WTC11 (cell line): ENCODE data around the gene POMT2. TPM values are rescaled to one million over a fixed set of nuclear protein-coding genes. Genes with fewer than 3 reads are reported as not detected.

Experiments
- ATAC-seq: fragments of 200-7000 bp; cut with Tn5 transposase; 2 replicates; pipeline ENCODE4 v1.10.0; 2021; ENCODE audit warnings: mild to moderate bottlenecking, moderate library complexity
- CTCF ChIA-PET: fragments of 300-600 bp; sonication (Branson Sonifier 250); formaldehyde crosslinking; loops from one replicate; lab custom pipeline; 2021; ENCODE audit warnings: antibody characterized with exemption; lab: Charles Lee
- POLR2A ChIA-PET: fragments of 350-600 bp; sonication (Branson Sonifier 250); formaldehyde crosslinking; loops from one replicate; lab custom pipeline; 2021; ENCODE audit warnings: antibody characterized with exemption; lab: Charles Lee
- DNase-seq: peaks from one replicate; pipeline ENCODE4 v3.0.0; 2021; ENCODE audit warnings: low spot score
- H3K27ac Mint-ChIP-seq: 2 replicates; pipeline ENCODE4 v1.8.0; 2021; ENCODE audit warnings: mixed read lengths
- H3K27me3 Mint-ChIP-seq: 2 replicates; pipeline ENCODE4 v1.8.0; 2021; ENCODE audit warnings: low read depth, mild to moderate bottlenecking, moderate library complexity, mixed read lengths
- H3K36me3 Mint-ChIP-seq: 2 replicates; pipeline ENCODE4 v1.8.0; 2021; ENCODE audit warnings: mixed read lengths
- H3K4me1 Mint-ChIP-seq: 2 replicates; pipeline ENCODE4 v1.8.0; 2022; ENCODE audit warnings: mixed read lengths
- H3K4me3 Mint-ChIP-seq: 2 replicates; pipeline ENCODE4 v1.8.0; 2021; ENCODE audit warnings: mild to moderate bottlenecking, moderate library complexity, mixed read lengths
- H3K9me3 Mint-ChIP-seq: 2 replicates; pipeline ENCODE4 v1.8.0; 2021; ENCODE audit warnings: mixed read lengths
- CREB1 ChIP-seq: sonication (generic); formaldehyde crosslinking; IDR thresholded peaks from 2 replicates; pipeline ENCODE4 v1.8.0; 2023; ENCODE audit warnings: mild to moderate bottlenecking, missing genetic modification reagents
- FOXJ3 ChIP-seq: sonication (generic); formaldehyde crosslinking; IDR thresholded peaks from 2 replicates; pipeline ENCODE4 v1.9.0; 2021; ENCODE audit warnings: missing genetic modification reagents, mild to moderate bottlenecking, borderline replicate concordance
- JAZF1 ChIP-seq: fragments of 250-450 bp; sonication (Bioruptor Pico); IDR thresholded peaks from 2 replicates; pipeline ENCODE4 v1.9.0; 2021; ENCODE audit warnings: moderate library complexity, mild to moderate bottlenecking, inconsistent platforms
- MYBL2 ChIP-seq: sonication (generic); formaldehyde crosslinking; IDR thresholded peaks from 2 replicates; pipeline ENCODE4 v1.8.1; 2023; ENCODE audit warnings: mild to moderate bottlenecking, moderate library complexity, missing genetic modification reagents
- NR1H2 ChIP-seq: sonication (generic); formaldehyde crosslinking; IDR thresholded peaks from 2 replicates; pipeline ENCODE4 v1.9.0; 2021; ENCODE audit warnings: mild to moderate bottlenecking, moderate library complexity, missing genetic modification reagents
- ZNF121 ChIP-seq: sonication (generic); formaldehyde crosslinking; IDR thresholded peaks from 2 replicates; pipeline ENCODE4 v1.8.0; 2023; ENCODE audit warnings: missing genetic modification reagents
- ZNF219 ChIP-seq: sonication (generic); formaldehyde crosslinking; IDR thresholded peaks from 2 replicates; pipeline ENCODE4 v1.8.0; 2023; ENCODE audit warnings: missing genetic modification reagents, mild to moderate bottlenecking, borderline replicate concordance
- ZNF396 ChIP-seq: fragments of 250-450 bp; sonication (Bioruptor Pico); IDR thresholded peaks from 2 replicates; pipeline ENCODE4 v1.8.0; 2021; ENCODE audit warnings: mild to moderate bottlenecking, moderate library complexity, borderline replicate concordance
- total RNA-seq: library from RNA; stranded (reverse); gene quantifications from 3 replicates; pipeline ENCODE4 v1.2.3, GENCODE V29; 2021
- TF ChIP-seq, protein P1 (sequence below): fragments of 250-450 bp; sonication (Bioruptor Pico); conservative IDR thresholded peaks from 2 replicates; pipeline ENCODE4 v1.9.0; 2021; ENCODE audit warnings: mild to moderate bottlenecking
- TF ChIP-seq, protein P2 (sequence below): fragments of 250-450 bp; sonication (Bioruptor Pico); IDR thresholded peaks from 2 replicates; pipeline ENCODE4 v1.8.0; 2021; ENCODE audit warnings: mild to moderate bottlenecking
- TF ChIP-seq, protein P3 (sequence below): sonication (generic); formaldehyde crosslinking; IDR thresholded peaks from 2 replicates; pipeline ENCODE4 v1.8.1; 2022; ENCODE audit warnings: missing genetic modification reagents, borderline replicate concordance
- TF ChIP-seq, protein P4 (sequence below): sonication (generic); formaldehyde crosslinking; IDR thresholded peaks from 2 replicates; pipeline ENCODE4 v1.8.1; 2023; ENCODE audit warnings: mild to moderate bottlenecking, missing genetic modification reagents, moderate library complexity
- TF ChIP-seq, protein P5 (sequence below): fragments of 250-450 bp; sonication (Bioruptor Pico); IDR thresholded peaks from 2 replicates; pipeline ENCODE4 v1.9.0; 2021; ENCODE audit warnings: moderate library complexity, mild to moderate bottlenecking, inconsistent platforms, borderline replicate concordance
- TF ChIP-seq, protein P6 (sequence below): sonication (generic); formaldehyde crosslinking; IDR thresholded peaks from 2 replicates; pipeline ENCODE4 v1.8.0; 2022; ENCODE audit warnings: mild to moderate bottlenecking, missing genetic modification reagents
- TF ChIP-seq, protein P7 (sequence below): sonication (generic); formaldehyde crosslinking; IDR thresholded peaks from 2 replicates; pipeline ENCODE4 v1.8.1; 2022; ENCODE audit warnings: low read depth, missing genetic modification reagents, borderline replicate concordance
- TF ChIP-seq, protein P8 (sequence below): sonication (generic); formaldehyde crosslinking; IDR thresholded peaks from 2 replicates; pipeline ENCODE4 v1.8.0; 2023; ENCODE audit warnings: missing genetic modification reagents
- TF ChIP-seq, protein P9 (sequence below): sonication (generic); formaldehyde crosslinking; IDR thresholded peaks from 2 replicates; pipeline ENCODE4 v1.8.1; 2023; ENCODE audit warnings: mild to moderate bottlenecking, missing genetic modification reagents, borderline replicate concordance

The POMT2 gene
- total RNA-seq, 1 experiment from 2014 or later: 38.7 TPM

DNA sequence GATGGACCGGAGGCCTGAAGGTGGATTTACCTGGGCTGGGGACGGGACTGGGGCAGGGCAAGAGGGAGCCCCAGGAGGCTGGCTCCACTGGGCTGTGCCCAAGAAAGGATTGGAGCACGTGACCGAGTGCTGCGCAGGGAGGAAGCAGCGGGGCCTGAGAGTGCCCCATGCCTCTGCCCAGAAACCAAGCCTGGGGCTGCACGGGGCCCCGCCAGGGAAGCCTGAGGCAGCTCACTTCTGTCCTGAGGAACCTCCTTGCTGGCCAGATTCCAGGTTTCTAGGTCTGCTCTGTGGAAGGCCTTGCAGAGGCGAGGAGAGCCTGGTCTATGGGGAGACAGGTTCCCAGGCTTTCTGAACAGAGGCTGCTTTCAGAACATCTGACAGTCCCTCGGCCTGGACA is 60.1 kb downstream of the POMT2 start:
- DNase-seq: no peak
- no peak overlapping the region for H3K27ac Mint-ChIP-seq
- TF ChIP-seq ZNF219 (CRISPR knock-in tag) (no peak), ZNF396 (CRISPR knock-in tag) (no peak), FOXJ3 (CRISPR knock-in tag) (no peak), ZNF121 (CRISPR knock-in tag) (no peak)
- TF ChIP-seq, protein P1, sequence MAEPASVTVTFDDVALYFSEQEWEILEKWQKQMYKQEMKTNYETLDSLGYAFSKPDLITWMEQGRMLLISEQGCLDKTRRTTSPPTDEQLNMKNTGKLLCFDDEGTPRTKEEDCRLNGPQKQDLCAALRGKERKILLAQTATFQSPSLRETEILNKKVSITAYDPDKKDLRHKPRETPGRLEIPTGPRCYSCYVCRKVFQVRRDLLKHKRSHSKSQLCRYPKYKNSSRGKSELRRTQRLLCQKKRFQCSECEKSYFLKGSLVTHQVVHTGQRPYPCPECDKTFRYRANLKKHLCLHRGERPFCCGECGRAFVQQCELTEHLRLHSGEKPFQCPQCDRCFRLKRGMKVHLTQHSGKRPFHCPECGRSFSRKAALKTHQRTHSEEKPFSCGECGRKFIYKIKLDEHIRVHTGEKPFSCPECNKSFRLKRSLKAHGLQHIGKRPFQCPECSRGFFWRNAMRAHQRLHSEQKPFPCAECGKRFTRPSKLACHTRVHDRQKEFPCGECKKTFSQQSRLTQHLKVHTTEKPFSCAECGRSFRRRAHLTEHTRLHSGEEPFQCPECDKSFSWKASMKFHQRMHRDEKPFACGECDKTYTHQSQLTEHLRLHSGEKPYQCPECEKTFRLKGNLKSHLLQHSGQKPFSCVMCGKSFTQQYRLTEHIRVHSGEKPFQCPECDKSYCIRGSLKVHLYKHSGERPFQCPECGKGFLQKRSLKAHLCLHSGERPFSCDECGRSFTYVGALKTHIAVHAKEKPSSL: no peak
- TF ChIP-seq, protein P2, sequence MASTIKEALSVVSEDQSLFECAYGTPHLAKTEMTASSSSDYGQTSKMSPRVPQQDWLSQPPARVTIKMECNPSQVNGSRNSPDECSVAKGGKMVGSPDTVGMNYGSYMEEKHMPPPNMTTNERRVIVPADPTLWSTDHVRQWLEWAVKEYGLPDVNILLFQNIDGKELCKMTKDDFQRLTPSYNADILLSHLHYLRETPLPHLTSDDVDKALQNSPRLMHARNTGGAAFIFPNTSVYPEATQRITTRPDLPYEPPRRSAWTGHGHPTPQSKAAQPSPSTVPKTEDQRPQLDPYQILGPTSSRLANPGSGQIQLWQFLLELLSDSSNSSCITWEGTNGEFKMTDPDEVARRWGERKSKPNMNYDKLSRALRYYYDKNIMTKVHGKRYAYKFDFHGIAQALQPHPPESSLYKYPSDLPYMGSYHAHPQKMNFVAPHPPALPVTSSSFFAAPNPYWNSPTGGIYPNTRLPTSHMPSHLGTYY (CRISPR knock-in tag): no peak
- TF ChIP-seq, protein P3, sequence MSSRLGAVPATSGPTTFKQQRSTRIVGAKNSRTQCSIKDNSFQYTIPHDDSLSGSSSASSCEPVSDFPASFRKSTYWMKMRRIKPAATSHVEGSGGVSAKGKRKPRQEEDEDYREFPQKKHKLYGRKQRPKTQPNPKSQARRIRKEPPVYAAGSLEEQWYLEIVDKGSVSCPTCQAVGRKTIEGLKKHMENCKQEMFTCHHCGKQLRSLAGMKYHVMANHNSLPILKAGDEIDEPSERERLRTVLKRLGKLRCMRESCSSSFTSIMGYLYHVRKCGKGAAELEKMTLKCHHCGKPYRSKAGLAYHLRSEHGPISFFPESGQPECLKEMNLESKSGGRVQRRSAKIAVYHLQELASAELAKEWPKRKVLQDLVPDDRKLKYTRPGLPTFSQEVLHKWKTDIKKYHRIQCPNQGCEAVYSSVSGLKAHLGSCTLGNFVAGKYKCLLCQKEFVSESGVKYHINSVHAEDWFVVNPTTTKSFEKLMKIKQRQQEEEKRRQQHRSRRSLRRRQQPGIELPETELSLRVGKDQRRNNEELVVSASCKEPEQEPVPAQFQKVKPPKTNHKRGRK (CRISPR knock-in tag): no peak
- TF ChIP-seq, protein P4, sequence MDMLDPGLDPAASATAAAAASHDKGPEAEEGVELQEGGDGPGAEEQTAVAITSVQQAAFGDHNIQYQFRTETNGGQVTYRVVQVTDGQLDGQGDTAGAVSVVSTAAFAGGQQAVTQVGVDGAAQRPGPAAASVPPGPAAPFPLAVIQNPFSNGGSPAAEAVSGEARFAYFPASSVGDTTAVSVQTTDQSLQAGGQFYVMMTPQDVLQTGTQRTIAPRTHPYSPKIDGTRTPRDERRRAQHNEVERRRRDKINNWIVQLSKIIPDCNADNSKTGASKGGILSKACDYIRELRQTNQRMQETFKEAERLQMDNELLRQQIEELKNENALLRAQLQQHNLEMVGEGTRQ (CRISPR knock-in tag): peak; percentile 60
- ChIA-PET CTCF (no interaction called here), POLR2A (no interaction called here)
- peak; percentile 65 for ATAC-seq
- no peaks in the 10 kb centered on the region; the same call in 1 of the 2 replicates for H3K27me3 Mint-ChIP-seq
- 0 out of 2 replicates have a peak, but pooled peaks cover 2% of the 10 kb centered on the region for H3K4me1 Mint-ChIP-seq
- H3K4me3 Mint-ChIP-seq: no peak overlapping the region
- no peaks in the 10 kb centered on the region for H3K9me3 Mint-ChIP-seq
- H3K36me3 Mint-ChIP-seq: no peaks in the 10 kb centered on the region

DNA sequence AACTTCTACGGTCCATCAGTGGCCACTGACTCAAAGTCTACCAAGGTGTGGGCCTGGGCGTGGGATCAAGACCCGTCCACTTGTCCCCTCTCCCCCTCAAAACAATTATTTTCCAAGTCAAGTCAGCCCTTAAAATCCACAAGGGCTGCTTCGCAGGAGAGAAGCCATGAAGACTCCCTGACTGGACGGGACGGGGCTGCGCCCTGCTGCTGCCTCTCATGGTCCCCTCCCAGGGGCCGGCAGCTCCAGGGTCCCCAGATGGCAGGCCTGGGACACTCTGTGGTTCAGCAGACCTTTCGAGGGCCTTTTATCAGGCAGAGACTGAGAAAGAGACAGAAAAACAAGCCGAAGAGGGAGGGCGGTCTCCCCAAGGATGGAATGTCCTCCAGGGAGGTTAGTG is 60.5 kb downstream of the POMT2 start:
- Mint-ChIP-seq H3K27ac (no peak overlapping the region), H3K9me3 (no peaks in the 10 kb centered on the region), H3K36me3 (no peaks in the 10 kb centered on the region), H3K4me3 (no peak overlapping the region), H3K4me1 (0 out of 2 replicates have a peak, but pooled peaks cover 2% of the 10 kb centered on the region), H3K27me3 (no peaks in the 10 kb centered on the region; the same call in 1 of the 2 replicates)
- no peak for ATAC-seq
- CTCF ChIA-PET: interaction anchor here (1.4 kb wide), 1 partner anchor 118 kb away, joined by 3 read pairs; the partner anchor contains the start of gene ZDHHC22
- POLR2A ChIA-PET: no interaction called here
- no peak for DNase-seq
- TF ChIP-seq ZNF219 (CRISPR knock-in tag) (no peak), JAZF1 (CRISPR knock-in tag) (no peak), CREB1 (no peak), ZNF396 (CRISPR knock-in tag) (no peak), MYBL2 (no peak), NR1H2 (CRISPR knock-in tag) (no peak)
- TF ChIP-seq, protein P4 (CRISPR knock-in tag): no peak
- TF ChIP-seq, protein P5, sequence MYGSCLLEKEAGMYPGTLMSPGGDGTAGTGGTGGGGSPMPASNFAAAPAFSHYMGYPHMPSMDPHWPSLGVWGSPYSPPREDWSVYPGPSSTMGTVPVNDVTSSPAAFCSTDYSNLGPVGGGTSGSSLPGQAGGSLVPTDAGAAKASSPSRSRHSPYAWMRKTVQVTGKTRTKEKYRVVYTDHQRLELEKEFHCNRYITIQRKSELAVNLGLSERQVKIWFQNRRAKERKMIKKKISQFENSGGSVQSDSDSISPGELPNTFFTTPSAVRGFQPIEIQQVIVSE (CRISPR knock-in tag): no peak
- TF ChIP-seq, protein P6, sequence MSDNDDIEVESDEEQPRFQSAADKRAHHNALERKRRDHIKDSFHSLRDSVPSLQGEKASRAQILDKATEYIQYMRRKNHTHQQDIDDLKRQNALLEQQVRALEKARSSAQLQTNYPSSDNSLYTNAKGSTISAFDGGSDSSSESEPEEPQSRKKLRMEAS (CRISPR knock-in tag): no peak
- TF ChIP-seq, protein P7, sequence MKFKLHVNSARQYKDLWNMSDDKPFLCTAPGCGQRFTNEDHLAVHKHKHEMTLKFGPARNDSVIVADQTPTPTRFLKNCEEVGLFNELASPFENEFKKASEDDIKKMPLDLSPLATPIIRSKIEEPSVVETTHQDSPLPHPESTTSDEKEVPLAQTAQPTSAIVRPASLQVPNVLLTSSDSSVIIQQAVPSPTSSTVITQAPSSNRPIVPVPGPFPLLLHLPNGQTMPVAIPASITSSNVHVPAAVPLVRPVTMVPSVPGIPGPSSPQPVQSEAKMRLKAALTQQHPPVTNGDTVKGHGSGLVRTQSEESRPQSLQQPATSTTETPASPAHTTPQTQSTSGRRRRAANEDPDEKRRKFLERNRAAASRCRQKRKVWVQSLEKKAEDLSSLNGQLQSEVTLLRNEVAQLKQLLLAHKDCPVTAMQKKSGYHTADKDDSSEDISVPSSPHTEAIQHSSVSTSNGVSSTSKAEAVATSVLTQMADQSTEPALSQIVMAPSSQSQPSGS (CRISPR knock-in tag): no peak
- TF ChIP-seq, protein P8, sequence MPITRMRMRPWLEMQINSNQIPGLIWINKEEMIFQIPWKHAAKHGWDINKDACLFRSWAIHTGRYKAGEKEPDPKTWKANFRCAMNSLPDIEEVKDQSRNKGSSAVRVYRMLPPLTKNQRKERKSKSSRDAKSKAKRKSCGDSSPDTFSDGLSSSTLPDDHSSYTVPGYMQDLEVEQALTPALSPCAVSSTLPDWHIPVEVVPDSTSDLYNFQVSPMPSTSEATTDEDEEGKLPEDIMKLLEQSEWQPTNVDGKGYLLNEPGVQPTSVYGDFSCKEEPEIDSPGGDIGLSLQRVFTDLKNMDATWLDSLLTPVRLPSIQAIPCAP (CRISPR knock-in tag): no peak
- TF ChIP-seq, protein P9, sequence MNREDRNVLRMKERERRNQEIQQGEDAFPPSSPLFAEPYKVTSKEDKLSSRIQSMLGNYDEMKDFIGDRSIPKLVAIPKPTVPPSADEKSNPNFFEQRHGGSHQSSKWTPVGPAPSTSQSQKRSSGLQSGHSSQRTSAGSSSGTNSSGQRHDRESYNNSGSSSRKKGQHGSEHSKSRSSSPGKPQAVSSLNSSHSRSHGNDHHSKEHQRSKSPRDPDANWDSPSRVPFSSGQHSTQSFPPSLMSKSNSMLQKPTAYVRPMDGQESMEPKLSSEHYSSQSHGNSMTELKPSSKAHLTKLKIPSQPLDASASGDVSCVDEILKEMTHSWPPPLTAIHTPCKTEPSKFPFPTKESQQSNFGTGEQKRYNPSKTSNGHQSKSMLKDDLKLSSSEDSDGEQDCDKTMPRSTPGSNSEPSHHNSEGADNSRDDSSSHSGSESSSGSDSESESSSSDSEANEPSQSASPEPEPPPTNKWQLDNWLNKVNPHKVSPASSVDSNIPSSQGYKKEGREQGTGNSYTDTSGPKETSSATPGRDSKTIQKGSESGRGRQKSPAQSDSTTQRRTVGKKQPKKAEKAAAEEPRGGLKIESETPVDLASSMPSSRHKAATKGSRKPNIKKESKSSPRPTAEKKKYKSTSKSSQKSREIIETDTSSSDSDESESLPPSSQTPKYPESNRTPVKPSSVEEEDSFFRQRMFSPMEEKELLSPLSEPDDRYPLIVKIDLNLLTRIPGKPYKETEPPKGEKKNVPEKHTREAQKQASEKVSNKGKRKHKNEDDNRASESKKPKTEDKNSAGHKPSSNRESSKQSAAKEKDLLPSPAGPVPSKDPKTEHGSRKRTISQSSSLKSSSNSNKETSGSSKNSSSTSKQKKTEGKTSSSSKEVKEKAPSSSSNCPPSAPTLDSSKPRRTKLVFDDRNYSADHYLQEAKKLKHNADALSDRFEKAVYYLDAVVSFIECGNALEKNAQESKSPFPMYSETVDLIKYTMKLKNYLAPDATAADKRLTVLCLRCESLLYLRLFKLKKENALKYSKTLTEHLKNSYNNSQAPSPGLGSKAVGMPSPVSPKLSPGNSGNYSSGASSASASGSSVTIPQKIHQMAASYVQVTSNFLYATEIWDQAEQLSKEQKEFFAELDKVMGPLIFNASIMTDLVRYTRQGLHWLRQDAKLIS: no peak
